Muscle of arm (tissue), 14 donors: ENCODE results near the gene PCDHB11. TPM values are rescaled to one million over a fixed set of nuclear protein-coding genes. Genes with fewer than 3 reads are reported as not detected.
"Not testable (repeated sequence)": the region's sequence is repeated elsewhere in the genome, so short reads cannot be mapped to it uniquely, and the experiment has no call there.

Experiments used
- DNase-seq: peaks from one replicate; pipeline ENCODE4 v3.0.0-alpha.2; 2013
- long read RNA-seq, 11 donors: transcript quantifications; one replicate each; lab custom pipeline, GENCODE V29; 2026
- polyA plus RNA-seq, 12 donors: library from polyadenylated mRNA; unstranded; fragments of 120-200 nt; gene quantifications; one replicate each; pipeline ENCODE4 v1.2.1, GENCODE V29; 2013; ENCODE audit not compliant: insufficient read length in 12 of 12

PCDHB11 gene
- polyA plus RNA-seq: 1 to 10 TPM in 11 of 12 donors, not detected in 1; 1.6 to 3.4 (median 2.5) TPM
- long read RNA-seq, donor 1, full-length matches to known transcripts: 7 of 7 reads
- long read RNA-seq, donor 1, partial matches to known transcripts: 0 of 7 reads
- long read RNA-seq, donor 1, other reads (novel, unspliced or antisense): 0 of 7 reads
- long read RNA-seq, donor 2, full-length matches to known transcripts: 3 of 3 reads
- long read RNA-seq, donor 2, partial matches to known transcripts: 0 of 3 reads
- long read RNA-seq, donor 2, other reads (novel, unspliced or antisense): 0 of 3 reads
- long read RNA-seq, donor 3, full-length matches to known transcripts: 3 of 3 reads
- long read RNA-seq, donor 3, partial matches to known transcripts: 0 of 3 reads
- long read RNA-seq, donor 3, other reads (novel, unspliced or antisense): 0 of 3 reads
- long read RNA-seq, donor 4, full-length matches to known transcripts: 2 of 2 reads
- long read RNA-seq, donor 4, partial matches to known transcripts: 0 of 2 reads
- long read RNA-seq, donor 4, other reads (novel, unspliced or antisense): 0 of 2 reads
- long read RNA-seq, donor 5, full-length matches to known transcripts: 3 of 3 reads
- long read RNA-seq, donor 5, partial matches to known transcripts: 0 of 3 reads
- long read RNA-seq, donor 5, other reads (novel, unspliced or antisense): 0 of 3 reads
- long read RNA-seq, donor 6, full-length matches to known transcripts: 4 of 4 reads
- long read RNA-seq, donor 6, partial matches to known transcripts: 0 of 4 reads
- long read RNA-seq, donor 6, other reads (novel, unspliced or antisense): 0 of 4 reads
- long read RNA-seq, donor 7, full-length matches to known transcripts: 2 of 2 reads
- long read RNA-seq, donor 7, partial matches to known transcripts: 0 of 2 reads
- long read RNA-seq, donor 7, other reads (novel, unspliced or antisense): 0 of 2 reads
- long read RNA-seq, donor 8, full-length matches to known transcripts: 6 of 6 reads
- long read RNA-seq, donor 8, partial matches to known transcripts: 0 of 6 reads
- long read RNA-seq, donor 8, other reads (novel, unspliced or antisense): 0 of 6 reads
- long read RNA-seq, donor 9, full-length matches to known transcripts: 6 of 6 reads
- long read RNA-seq, donor 9, partial matches to known transcripts: 0 of 6 reads
- long read RNA-seq, donor 9, other reads (novel, unspliced or antisense): 0 of 6 reads
- long read RNA-seq, donor 10, full-length matches to known transcripts: 4 of 4 reads
- long read RNA-seq, donor 10, partial matches to known transcripts: 0 of 4 reads
- long read RNA-seq, donor 10, other reads (novel, unspliced or antisense): 0 of 4 reads
- long read RNA-seq, donor 11, full-length matches to known transcripts: 9 of 9 reads
- long read RNA-seq, donor 11, partial matches to known transcripts: 0 of 9 reads
- long read RNA-seq, donor 11, other reads (novel, unspliced or antisense): 0 of 9 reads

GRCh38 chr5:141199359-141200235 is at the start of gene PCDHB11:
TSS of gene PCDHB11 (plus strand) at chr5:141199627. CDS start at chr5:141199775, 148 bp downstream.
- DNase-seq: no peak

GRCh38 chr5:141149812-141150211 is 49.6 kb upstream of the PCDHB11 start, which contains the start of gene PCDHB6:
TSS of gene PCDHB6 (plus strand) at chr5:141150057. CDS start at chr5:141150258, 201 bp downstream.
- DNase-seq: peak; percentile 0

- DNase-seq: no peak
These were observed 49.0 kb upstream of the PCDHB11 start for GRCh38 chr5:141150224-141150992.

GRCh38 chr5:141150993-141151325 is 48.5 kb upstream of the PCDHB11 start:
- DNase-seq: no peak

- DNase-seq: not testable (repeated sequence)
These were observed 47.8 kb upstream of the PCDHB11 start for GRCh38 chr5:141151632-141152031.

GRCh38 chr5:141152096-141152495 is 47.3 kb upstream of the PCDHB11 start:
- DNase-seq: not testable (repeated sequence)

- no peak for DNase-seq
These were observed 43.7 kb upstream of the PCDHB11 start for GRCh38 chr5:141155540-141156374.

GRCh38 chr5:141157356-141157755 is 42.1 kb upstream of the PCDHB11 start:
- not testable (repeated sequence) for DNase-seq

- DNase-seq: not testable (repeated sequence)
These were observed 41.5 kb upstream of the PCDHB11 start for GRCh38 chr5:141157901-141158300.

- DNase-seq: peak; percentile 18
These were observed 26.8 kb upstream of the PCDHB11 start, which contains the start of gene PCDHB7 for GRCh38 chr5:141172381-141173204. TSS of gene PCDHB7 (plus strand) at chr5:141172644. CDS start at chr5:141172836, 192 bp downstream.

GRCh38 chr5:141174291-141175104 is 24.9 kb upstream of the PCDHB11 start:
- DNase-seq: not testable (repeated sequence)

- no peak for DNase-seq
These were observed 23.5 kb upstream of the PCDHB11 start for GRCh38 chr5:141175933-141176332.

GRCh38 chr5:141177577-141178191 is 21.7 kb upstream of the PCDHB11 start, which contains the start of gene PCDHB8:
TSS of gene PCDHB8 (plus strand) at chr5:141177790. CDS start at chr5:141178035, 245 bp downstream.
- not testable (repeated sequence) for DNase-seq

- DNase-seq: not testable (repeated sequence)
These were observed 20.1 kb upstream of the PCDHB11 start for GRCh38 chr5:141179371-141179770.

GRCh38 chr5:141179876-141180275 is 19.6 kb upstream of the PCDHB11 start:
- not testable (repeated sequence) for DNase-seq

GRCh38 chr5:141180313-141180712 is 19.1 kb upstream of the PCDHB11 start:
- DNase-seq: no peak
